Cardiac fibroblast (primary cell): ENCODE data around the gene CPM.

ENCODE experiments used
- DNase-seq, 2 donors: peaks; one replicate each; pipeline versions ENCODE4 v3.0.0 to v3.0.0-alpha.2; 2010; ENCODE audit warnings: low read depth in 2 of 2
- H3K4me3 ChIP-seq, 2 donors: replicated peaks in 1 of 2; 1 replicate in 1 of 2; 2 replicates in 1 of 2; pipeline ENCODE4 v1.5.1; 2011; ENCODE audit warnings: low read depth in 2 of 2, low read length in 2 of 2, mild to moderate bottlenecking in 2 of 2, moderate library complexity in 1 of 2
- CTCF ChIP-seq: IDR thresholded peaks from one replicate; pipeline ENCODE4 v1.5.1; 2011; ENCODE audit warnings: low read depth, mild to moderate bottlenecking, low read length, inconsistent platforms

Gene CPM

DNA sequence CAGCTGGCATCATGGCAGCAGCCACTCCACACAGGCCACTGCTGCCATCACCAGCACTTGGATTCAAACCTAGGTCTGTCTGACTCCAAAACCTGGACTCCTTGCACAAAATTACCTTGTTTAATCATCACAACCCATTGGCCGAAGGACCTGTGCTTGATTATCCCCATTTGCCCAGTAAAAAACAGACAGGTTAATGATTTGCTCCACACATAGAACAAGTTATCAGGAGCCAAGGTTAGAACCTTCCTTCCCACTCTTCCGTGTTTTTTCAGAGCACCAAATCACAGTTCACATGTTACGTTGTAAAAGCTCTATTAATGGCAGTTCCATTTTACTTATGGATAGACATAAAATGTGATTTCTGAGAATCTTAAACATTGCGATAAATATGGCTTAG lies 23.5 kb upstream of the CPM start:
- no peak for TF ChIP-seq CTCF
- DNase-seq: no peak

DNA sequence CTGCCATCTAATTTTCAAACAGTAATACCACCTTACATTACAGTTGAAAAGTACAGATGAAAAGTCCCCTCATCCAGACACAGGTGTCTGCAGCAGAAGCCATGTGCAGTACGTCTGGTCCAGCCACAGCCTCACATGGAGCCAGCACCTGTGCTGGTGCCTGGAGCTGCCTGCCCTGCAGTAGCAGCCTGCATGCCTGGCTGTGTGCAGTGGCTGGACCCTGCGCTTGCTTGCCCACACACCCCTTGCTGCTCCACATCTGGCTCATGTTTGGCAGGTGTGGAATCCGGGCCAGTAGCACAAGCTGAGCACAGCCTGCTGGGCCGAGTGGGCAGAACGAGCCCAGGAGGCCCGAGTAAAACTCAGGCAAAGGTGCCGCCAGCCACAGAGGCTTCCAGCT lies 21.8 kb upstream of the CPM start:
- TF ChIP-seq CTCF: no peak

More for the DNA sequence above, 23.5 kb upstream of the CPM start:
- H3K4me3 ChIP-seq: no peak overlapping the region

DNA sequence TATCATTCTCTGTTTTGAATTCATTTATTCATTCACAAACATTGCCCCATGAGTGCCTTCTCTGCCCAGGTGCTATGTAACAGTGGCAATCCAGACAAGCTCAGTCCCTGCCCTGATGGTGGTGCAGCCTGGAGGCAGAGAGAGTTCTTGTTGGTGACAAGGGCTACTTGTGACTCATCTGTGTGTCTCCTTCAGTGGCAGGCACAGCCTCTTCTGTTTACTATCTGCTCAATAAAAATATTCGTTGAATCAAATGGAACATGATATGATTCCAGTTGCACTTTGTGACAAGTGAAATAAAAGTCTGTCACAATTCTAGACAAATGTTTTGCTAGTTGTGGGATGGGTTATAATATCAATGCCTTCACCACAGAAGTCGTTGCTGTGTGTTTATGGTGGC lies 20.6 kb upstream of the CPM start:
- H3K4me3 ChIP-seq: no peak overlapping the region
- no peak for DNase-seq
- no peak for TF ChIP-seq CTCF

More for the DNA sequence above, 21.8 kb upstream of the CPM start:
- no peak for DNase-seq
- no peak overlapping the region for H3K4me3 ChIP-seq

- no peak overlapping the region for H3K4me3 ChIP-seq
- TF ChIP-seq CTCF: no peak
- peak; percentile 28 to 42 for DNase-seq
Measured at GRCh38 chr12:68951652-68952051, 18.7 kb upstream of the CPM start.

GRCh38 chr12:68950511-68950910 lies 17.5 kb upstream of the CPM start:
- TF ChIP-seq CTCF: no peak
- no peak overlapping the region for H3K4me3 ChIP-seq
- DNase-seq: no peak

DNA sequence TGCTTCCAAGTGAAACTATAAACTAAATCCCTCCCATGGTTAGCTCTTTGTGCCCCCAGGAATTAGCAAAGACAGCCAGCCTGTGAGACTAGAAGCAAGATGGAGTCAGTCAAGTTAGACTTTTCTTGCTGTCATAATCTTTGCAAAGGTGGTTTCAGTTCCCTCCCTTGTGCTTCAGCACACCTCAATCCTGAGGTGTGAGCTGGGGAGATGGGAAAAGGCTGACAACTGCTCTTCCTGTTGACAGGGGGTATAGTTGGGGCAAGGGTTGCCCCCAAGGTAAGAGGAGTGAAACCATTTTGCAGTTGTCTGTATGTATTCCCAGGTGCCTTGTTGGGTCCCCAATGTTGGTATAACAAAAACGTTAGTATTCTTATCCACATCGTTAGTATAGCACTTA lies 12.3 kb upstream of the CPM start:
- no peak for TF ChIP-seq CTCF
- DNase-seq: no peak
- no peak overlapping the region for H3K4me3 ChIP-seq

GRCh38 chr12:68944296-68945076 lies 11.5 kb upstream of the CPM start:
- TF ChIP-seq CTCF: no peak
- H3K4me3 ChIP-seq: no peak overlapping the region
- no peak for DNase-seq
